HAP-1 (cell line): ENCODE data around the gene OTOG.

Experiments used
- DNase-seq, 2 experiments: peaks; one replicate each; pipeline ENCODE4 v3.0.0-alpha.2; 2016 to 2020; ENCODE audit warnings: low spot score in 2 of 2
- H3K27me3 ChIP-seq: fragments of 250-450 bp; sonication (Bioruptor Pico); 2 replicates; pipeline ENCODE4 v1.5.1; 2020; ENCODE audit warnings: low read depth, mild to moderate bottlenecking, moderate library complexity
- H3K36me3 ChIP-seq: fragments of 250-450 bp; sonication (Bioruptor Pico); replicated peaks from 2 replicates; pipeline ENCODE4 v1.5.1; 2020; ENCODE audit warnings: mild to moderate bottlenecking
- H3K4me1 ChIP-seq: fragments of 250-450 bp; sonication (Bioruptor Pico); 2 replicates; pipeline ENCODE4 v1.5.1; 2020; ENCODE audit warnings: mild to moderate bottlenecking
- H3K4me3 ChIP-seq: fragments of 250-450 bp; sonication (Bioruptor Pico); 2 replicates; pipeline ENCODE4 v1.5.1; 2020; ENCODE audit warnings: mild to moderate bottlenecking, moderate library complexity
- H3K9me3 ChIP-seq: fragments of 250-450 bp; sonication (Bioruptor Pico); 2 replicates; pipeline ENCODE4 v1.5.1; 2020; ENCODE audit warnings: mild to moderate bottlenecking, moderate library complexity
- in situ Hi-C: fragments of 300-500 bp; cut with MboI; formaldehyde crosslinking; loops from 3 replicates; pipeline ENCODE4 v1.14.3; 2020; ENCODE audit warnings: low sequenced_read_pairs, inconsistent platforms, mixed read lengths

Gene OTOG, protein sequence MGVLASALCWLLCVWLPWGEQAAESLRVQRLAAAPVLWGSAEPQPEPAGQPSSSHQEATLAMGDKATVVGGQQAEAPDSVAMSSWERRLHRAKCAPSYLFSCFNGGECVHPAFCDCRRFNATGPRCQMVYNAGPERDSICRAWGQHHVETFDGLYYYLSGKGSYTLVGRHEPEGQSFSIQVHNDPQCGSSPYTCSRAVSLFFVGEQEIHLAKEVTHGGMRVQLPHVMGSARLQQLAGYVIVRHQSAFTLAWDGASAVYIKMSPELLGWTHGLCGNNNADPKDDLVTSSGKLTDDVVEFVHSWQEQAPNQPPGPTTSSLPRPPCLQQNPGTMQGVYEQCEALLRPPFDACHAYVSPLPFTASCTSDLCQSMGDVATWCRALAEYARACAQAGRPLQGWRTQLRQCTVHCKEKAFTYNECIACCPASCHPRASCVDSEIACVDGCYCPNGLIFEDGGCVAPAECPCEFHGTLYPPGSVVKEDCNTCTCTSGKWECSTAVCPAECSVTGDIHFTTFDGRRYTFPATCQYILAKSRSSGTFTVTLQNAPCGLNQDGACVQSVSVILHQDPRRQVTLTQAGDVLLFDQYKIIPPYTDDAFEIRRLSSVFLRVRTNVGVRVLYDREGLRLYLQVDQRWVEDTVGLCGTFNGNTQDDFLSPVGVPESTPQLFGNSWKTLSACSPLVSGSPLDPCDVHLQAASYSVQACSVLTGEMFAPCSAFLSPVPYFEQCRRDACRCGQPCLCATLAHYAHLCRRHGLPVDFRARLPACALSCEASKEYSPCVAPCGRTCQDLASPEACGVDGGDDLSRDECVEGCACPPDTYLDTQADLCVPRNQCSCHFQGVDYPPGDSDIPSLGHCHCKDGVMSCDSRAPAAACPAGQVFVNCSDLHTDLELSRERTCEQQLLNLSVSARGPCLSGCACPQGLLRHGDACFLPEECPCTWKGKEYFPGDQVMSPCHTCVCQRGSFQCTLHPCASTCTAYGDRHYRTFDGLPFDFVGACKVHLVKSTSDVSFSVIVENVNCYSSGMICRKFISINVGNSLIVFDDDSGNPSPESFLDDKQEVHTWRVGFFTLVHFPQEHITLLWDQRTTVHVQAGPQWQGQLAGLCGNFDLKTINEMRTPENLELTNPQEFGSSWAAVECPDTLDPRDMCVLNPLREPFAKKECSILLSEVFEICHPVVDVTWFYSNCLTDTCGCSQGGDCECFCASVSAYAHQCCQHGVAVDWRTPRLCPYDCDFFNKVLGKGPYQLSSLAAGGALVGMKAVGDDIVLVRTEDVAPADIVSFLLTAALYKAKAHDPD (N-terminal part only)

DNA sequence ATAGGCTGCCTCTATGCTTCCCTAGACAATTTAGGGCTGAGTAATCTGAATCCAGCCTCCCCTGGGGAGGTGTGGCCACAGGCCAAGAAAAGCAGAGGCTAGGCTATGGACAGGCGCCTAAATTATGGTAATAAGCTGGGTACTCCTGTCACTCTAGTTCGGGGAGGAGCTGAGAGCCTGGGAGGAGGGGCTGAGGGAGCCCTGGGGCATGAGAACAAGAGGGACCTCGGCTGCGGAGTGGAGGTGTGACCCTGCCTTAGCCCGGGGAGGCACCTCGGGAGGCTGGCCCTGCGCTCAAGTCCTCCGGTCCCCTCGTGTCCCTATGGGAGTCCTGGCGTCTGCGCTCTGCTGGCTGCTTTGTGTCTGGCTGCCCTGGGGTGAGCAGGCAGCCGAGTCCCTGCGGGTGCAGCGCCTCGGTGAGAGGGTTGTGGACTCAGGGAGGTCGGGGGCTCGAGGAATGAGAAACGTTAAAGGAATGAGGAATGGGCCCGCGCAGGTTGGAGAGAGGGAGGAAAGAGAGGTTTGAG lies at the start of gene OTOG:
OTOG (plus strand) TSS at position 209 of the 527 bp plus-strand sequence; CDS start at position 323, 114 bp downstream.
- no peaks in the 10 kb centered on the region for H3K9me3 ChIP-seq
- H3K36me3 ChIP-seq, result no peaks in the 10 kb centered on the region
- H3K4me1 ChIP-seq, result no peaks in the 10 kb centered on the region
- peak; percentile 34 to 73 for DNase-seq
- in situ Hi-C loops, result no loop called here
- H3K27me3 ChIP-seq, result no peaks in the 10 kb centered on the region
- H3K4me3 ChIP-seq, result no peak within 1 kb of the TSS

DNA sequence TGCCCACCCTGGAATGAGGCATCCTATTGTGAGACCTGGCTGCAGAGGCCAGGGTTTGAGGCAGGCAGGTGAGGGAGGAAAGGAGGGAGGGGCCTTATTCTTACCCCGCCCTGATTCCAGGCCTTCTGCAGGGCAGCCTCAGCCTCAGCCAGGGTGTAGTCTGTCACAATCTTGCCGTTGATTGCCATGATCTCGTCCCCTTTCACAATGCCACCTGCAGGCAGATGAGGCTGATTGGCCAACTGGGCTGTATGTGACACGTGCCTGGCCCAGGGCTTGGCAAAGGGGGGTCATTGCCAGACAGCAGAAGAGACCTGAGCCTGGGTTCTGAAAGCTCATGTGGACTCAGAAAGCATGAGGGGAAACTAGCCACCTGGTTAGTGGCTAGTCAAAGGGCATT lies 49.0 kb upstream of the OTOG start:
- no peaks in the 10 kb centered on the region for H3K36me3 ChIP-seq
- DNase-seq, result no peak
- no peak overlapping the region for H3K4me3 ChIP-seq
- no peaks in the 10 kb centered on the region for H3K4me1 ChIP-seq
- no peaks in the 10 kb centered on the region for H3K9me3 ChIP-seq
- in situ Hi-C loops, result no loop called here
- H3K27me3 ChIP-seq, result no peaks in the 10 kb centered on the region

DNA sequence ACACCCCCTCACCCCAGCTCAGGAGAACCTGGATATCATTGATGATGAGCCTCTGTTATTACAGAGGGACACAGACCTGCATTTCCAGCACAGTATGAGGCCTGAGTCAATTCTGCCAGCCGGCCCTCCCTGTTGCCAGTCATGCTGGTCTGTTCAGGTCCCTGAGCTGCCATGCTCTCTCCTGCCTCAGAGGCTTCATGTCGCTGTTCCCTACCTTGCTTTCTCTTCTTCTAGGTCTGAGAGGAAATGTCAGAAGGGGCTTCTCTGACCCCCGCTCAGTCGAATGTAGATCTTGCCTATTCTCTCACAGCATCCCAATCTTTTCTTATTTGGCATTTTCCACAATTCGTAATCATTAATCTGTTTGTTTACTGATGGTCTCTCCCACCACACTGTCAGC lies 48.6 kb upstream of the OTOG start:
- no peak overlapping the region for H3K4me3 ChIP-seq
- no peaks in the 10 kb centered on the region for H3K9me3 ChIP-seq
- no peaks in the 10 kb centered on the region for H3K27me3 ChIP-seq
- in situ Hi-C loops, result no loop called here
- H3K36me3 ChIP-seq, result no peaks in the 10 kb centered on the region
- no peak for DNase-seq
- H3K4me1 ChIP-seq, result no peaks in the 10 kb centered on the region

DNA sequence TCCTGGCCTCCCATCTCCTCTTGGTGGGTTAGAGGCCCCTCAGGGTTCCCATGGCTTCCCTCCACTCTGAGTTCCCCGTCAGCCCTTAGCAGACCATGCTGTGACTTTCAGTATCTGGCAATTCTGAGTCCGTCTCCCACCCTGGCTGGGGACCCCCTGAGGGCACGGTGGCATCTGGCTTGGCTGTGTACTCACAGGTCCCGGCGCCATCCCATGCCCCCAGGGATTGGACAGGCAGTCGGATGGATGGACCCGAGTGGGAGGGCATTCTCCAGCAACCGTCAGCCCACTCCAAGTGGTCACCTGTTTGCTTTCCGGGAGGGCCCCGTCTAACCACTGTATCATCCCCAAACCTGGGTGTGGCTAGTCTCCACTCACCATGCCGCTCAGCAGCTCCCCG lies 46.4 kb upstream of the OTOG start:
- Histone ChIP-seq H3K27me3 (no peaks in the 10 kb centered on the region), H3K4me1 (no peaks in the 10 kb centered on the region), H3K4me3 (no peak overlapping the region), H3K36me3 (no peaks in the 10 kb centered on the region), H3K9me3 (no peaks in the 10 kb centered on the region)
- DNase-seq, result no peak
- in situ Hi-C loops, result no loop called here

- no peak for DNase-seq
- in situ Hi-C loops, result no loop called here
- Histone ChIP-seq H3K4me1 (no peaks in the 10 kb centered on the region), H3K9me3 (no peaks in the 10 kb centered on the region), H3K36me3 (no peaks in the 10 kb centered on the region), H3K27me3 (no peaks in the 10 kb centered on the region), H3K4me3 (no peak overlapping the region)
These were observed 44.4 kb upstream of the OTOG start for GRCh38 chr11:17502630-17503029.

DNA sequence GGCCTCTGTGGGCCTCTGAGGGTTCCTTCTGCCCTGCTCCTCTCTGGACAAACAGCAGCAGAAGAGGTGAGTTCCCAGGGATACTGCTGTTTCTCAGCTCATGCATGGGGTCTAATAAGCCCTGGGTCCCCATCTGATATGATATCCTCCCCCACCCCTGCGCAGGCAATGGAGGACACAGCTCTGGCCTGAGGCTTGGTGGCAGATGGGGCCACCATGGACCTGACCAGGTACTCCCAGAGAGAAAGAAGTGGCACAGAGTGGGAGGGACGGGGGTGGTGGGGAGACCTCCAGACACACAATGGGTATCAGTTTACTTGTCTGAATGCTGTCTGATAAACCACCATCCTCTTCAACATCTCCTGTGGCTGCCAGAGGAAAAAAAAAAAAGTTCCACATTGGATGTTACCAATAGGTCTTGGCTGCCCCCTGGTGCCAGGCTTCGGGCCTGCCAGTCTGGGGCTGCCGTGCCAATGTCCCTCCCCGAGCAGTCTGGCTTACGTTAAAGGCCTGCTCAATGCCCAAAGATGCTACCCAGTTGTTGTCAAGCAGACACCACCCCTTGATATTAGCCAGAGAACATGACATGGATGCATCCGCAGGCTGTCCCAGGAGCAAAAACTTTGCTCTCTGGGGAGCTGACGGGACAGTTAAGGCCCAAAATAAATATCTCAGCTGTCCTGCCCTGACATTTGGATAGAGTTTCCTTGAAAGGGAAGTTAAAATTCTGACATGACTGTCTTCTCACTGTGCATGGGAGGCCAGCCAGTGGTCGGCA lies 42.5 kb upstream of the OTOG start:
- no peaks in the 10 kb centered on the region for H3K36me3 ChIP-seq
- H3K27me3 ChIP-seq, result peaks cover 4% of the 10 kb centered on the region; the same call in 1 of the 2 replicates
- in situ Hi-C loops, result loop anchor here (5.0 kb wide), 1 partner anchor 277 kb away; no protein-coding TSS in a partner anchor
- DNase-seq, result peak; percentile 53 to 87
- no peaks in the 10 kb centered on the region for H3K4me1 ChIP-seq
- H3K4me3 ChIP-seq, result no peak overlapping the region
- no peaks in the 10 kb centered on the region for H3K9me3 ChIP-seq

DNA sequence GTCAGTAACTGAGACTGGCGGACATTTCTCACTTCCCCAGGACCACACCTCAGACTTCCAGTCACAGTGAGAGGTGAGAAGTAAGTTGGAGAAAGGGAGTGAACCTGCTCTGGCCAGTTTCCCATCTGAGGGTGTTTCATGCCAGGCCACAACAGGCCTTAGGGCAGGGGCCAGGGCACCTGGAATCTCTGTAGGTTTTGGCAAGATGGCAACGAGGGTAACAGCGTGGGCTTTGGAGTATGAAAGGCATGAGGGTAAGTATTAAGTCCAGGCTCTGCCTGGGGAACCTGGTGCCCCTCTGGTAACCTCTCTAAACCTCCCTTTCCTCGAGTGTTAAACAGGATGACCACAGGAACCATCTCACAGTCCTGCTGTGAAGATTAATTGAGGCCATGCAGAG lies 41.9 kb upstream of the OTOG start:
- H3K36me3 ChIP-seq, result no peaks in the 10 kb centered on the region
- peaks cover 4% of the 10 kb centered on the region; the same call in 1 of the 2 replicates for H3K27me3 ChIP-seq
- no peaks in the 10 kb centered on the region for H3K4me1 ChIP-seq
- H3K9me3 ChIP-seq, result no peaks in the 10 kb centered on the region
- in situ Hi-C loops, result loop anchor here (5.0 kb wide), 1 partner anchor 278 kb away; no protein-coding TSS in a partner anchor
- no peak for DNase-seq
- H3K4me3 ChIP-seq, result no peak overlapping the region

DNA sequence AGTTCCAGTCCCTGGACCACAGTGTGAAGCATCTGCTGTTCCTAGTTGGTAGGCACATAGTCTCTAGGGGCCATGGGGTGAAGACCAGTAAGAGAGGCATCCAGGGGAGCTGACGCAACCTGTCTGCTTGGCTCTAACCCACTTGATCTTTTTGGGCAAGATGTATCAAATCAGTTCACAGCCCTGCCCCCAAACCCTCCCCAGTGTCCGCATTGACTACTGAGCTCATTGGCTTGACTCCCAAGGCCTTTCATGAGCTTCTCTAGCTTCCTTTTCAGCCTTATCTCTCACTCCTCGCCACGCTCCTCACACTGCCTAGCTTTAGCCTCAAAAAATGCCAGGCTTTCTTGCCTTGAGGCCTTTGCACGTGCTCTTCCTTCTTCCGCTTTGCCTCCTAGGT lies 40.7 kb upstream of the OTOG start:
- Histone ChIP-seq H3K4me3 (no peak overlapping the region), H3K36me3 (no peaks in the 10 kb centered on the region), H3K27me3 (peaks cover 9% of the 10 kb centered on the region; the same call in 1 of the 2 replicates), H3K9me3 (no peaks in the 10 kb centered on the region), H3K4me1 (no peaks in the 10 kb centered on the region)
- no peak for DNase-seq
- in situ Hi-C loops, result loop anchor here (5.0 kb wide), 1 partner anchor 279 kb away; no protein-coding TSS in a partner anchor

GRCh38 chr11:17506942-17507341 lies 40.1 kb upstream of the OTOG start:
- in situ Hi-C loops, result loop anchor here (5.0 kb wide), 1 partner anchor 280 kb away; no protein-coding TSS in a partner anchor
- Histone ChIP-seq H3K4me1 (no peaks in the 10 kb centered on the region), H3K36me3 (no peaks in the 10 kb centered on the region), H3K27me3 (peaks cover 9% of the 10 kb centered on the region; the same call in 1 of the 2 replicates), H3K9me3 (no peaks in the 10 kb centered on the region), H3K4me3 (no peak overlapping the region)
- no peak for DNase-seq

DNA sequence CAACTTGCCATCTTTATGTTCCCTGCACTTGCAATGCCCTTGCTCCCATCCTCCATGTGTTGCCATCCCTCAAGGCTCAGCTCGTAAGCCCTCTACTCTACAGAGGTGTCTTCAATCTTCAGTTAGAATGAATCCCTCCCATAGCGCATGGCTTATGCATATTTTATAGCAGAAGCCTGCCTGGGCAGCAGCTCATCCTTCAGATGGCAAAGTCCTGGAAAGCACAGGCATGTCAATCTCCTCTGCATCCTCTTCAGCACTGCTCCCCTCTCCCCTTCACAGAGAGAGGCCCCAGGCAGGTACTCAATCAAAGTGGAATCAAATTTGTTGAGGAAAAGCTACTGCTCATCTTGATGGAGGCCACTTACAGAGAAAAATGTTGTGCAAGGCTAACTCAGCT lies 39.3 kb upstream of the OTOG start:
- in situ Hi-C loops, result loop anchor here (5.0 kb wide), 1 partner anchor 280 kb away; no protein-coding TSS in a partner anchor
- DNase-seq, result no peak
- peaks cover 9% of the 10 kb centered on the region; the same call in 1 of the 2 replicates for H3K27me3 ChIP-seq

GRCh38 chr11:17508306-17508705 lies 38.8 kb upstream of the OTOG start:
- H3K4me1 ChIP-seq, result no peaks in the 10 kb centered on the region
- peaks cover 9% of the 10 kb centered on the region; the same call in 1 of the 2 replicates for H3K27me3 ChIP-seq
- DNase-seq, result no peak
- in situ Hi-C loops, result loop anchor here (5.0 kb wide), 1 partner anchor 281 kb away; no protein-coding TSS in a partner anchor
- no peak overlapping the region for H3K4me3 ChIP-seq
- no peaks in the 10 kb centered on the region for H3K36me3 ChIP-seq
- H3K9me3 ChIP-seq, result no peaks in the 10 kb centered on the region

More for the DNA sequence above, 39.3 kb upstream of the OTOG start:
- no peaks in the 10 kb centered on the region for H3K9me3 ChIP-seq
- H3K36me3 ChIP-seq, result no peaks in the 10 kb centered on the region
- no peak overlapping the region for H3K4me3 ChIP-seq
- no peaks in the 10 kb centered on the region for H3K4me1 ChIP-seq

DNA sequence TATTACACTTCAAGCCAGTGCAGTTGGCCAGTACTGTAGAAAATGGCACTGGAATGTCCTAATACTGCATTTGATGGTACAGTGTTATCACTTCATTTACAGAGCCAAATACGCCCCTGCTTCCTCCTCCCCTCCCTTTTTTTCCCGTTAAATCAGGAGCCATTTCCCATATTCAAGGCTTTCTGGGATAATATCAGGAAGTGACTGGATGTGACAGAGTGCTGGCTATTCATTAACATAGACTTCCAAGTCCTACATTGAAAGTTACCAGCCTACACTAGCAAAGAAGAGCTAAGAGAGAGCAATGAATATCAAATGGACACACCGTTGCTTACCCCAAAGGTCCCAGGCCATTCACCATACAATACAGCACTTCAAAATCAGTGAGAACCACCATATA lies 38.3 kb upstream of the OTOG start:
- no peak overlapping the region for H3K4me3 ChIP-seq
- H3K27me3 ChIP-seq, result peaks cover 9% of the 10 kb centered on the region; the same call in 1 of the 2 replicates
- no peaks in the 10 kb centered on the region for H3K36me3 ChIP-seq
- no peak for DNase-seq
- in situ Hi-C loops, result loop anchor here (5.0 kb wide), 1 partner anchor 281 kb away; no protein-coding TSS in a partner anchor
- no peaks in the 10 kb centered on the region for H3K4me1 ChIP-seq
- H3K9me3 ChIP-seq, result no peaks in the 10 kb centered on the region
